ENCODE measurements around the gene SAMD4A.
"Not testable (repeated sequence)": the region's sequence is repeated elsewhere in the genome, so short reads cannot be mapped to it uniquely, and the experiment has no call there.

SAMD4A gene

GRCh38 chr14:54622192-54622958, 55.4 kb downstream of the SAMD4A start:
- no peak overlapping the region for H3K4me3 ChIP-seq (ENCODE audit: insufficient read depth, low read length, poor library complexity, severe bottlenecking)
- TF ChIP-seq CTCF (IDR thresholded peaks at IDR 0.05; ENCODE audit: insufficient read depth, low read length, poor library complexity, severe bottlenecking), result no peak
- no peak for TF ChIP-seq EZH2phosphoT487 (conservative IDR thresholded peaks at IDR 0.05; ENCODE audit: low read length)
- H2AFZ ChIP-seq (ENCODE audit: low read depth, low read length, severe bottlenecking), result no peak overlapping the region
- no peaks in the 10 kb centered on the region for H3K79me2 ChIP-seq (ENCODE audit: insufficient read depth, low read length)
- H3K27ac ChIP-seq (ENCODE audit: low read depth, low read length), result no peak overlapping the region
- H3K9me2 ChIP-seq (replicated peaks; ENCODE audit: insufficient read depth, low read length), result no peaks in the 10 kb centered on the region
- H4K20me1 ChIP-seq (ENCODE audit: low read depth, low read length), result no peaks in the 10 kb centered on the region
- no peak overlapping the region for H3K4me2 ChIP-seq (ENCODE audit: low read depth, low read length, poor library complexity, severe bottlenecking)
- no peaks in the 10 kb centered on the region for H3F3A ChIP-seq (ENCODE audit: insufficient read depth)
- no peaks in the 10 kb centered on the region for H3K27me3 ChIP-seq (ENCODE audit: low read length)
- no peaks in the 10 kb centered on the region for H3K36me3 ChIP-seq (ENCODE audit: low read length)
- H3K9ac ChIP-seq (ENCODE audit: low read length), result no peak overlapping the region
- H3K9me3 ChIP-seq (ENCODE audit: insufficient read depth, low read length), result no peaks in the 10 kb centered on the region

- no peak overlapping the region for H2AFZ ChIP-seq (ENCODE audit: low read depth, low read length, severe bottlenecking)
- no peaks in the 10 kb centered on the region for H4K20me1 ChIP-seq (ENCODE audit: low read depth, low read length)
- no peaks in the 10 kb centered on the region for H3F3A ChIP-seq (ENCODE audit: insufficient read depth)
- no peaks in the 10 kb centered on the region for H3K9me2 ChIP-seq (replicated peaks; ENCODE audit: insufficient read depth, low read length)
- H3K4me2 ChIP-seq (ENCODE audit: low read depth, low read length, poor library complexity, severe bottlenecking), result no peak overlapping the region
- no peaks in the 10 kb centered on the region for H3K36me3 ChIP-seq (ENCODE audit: low read length)
- no peak overlapping the region for H3K9ac ChIP-seq (ENCODE audit: low read length)
- TF ChIP-seq EZH2phosphoT487 (conservative IDR thresholded peaks at IDR 0.05; ENCODE audit: low read length), result no peak
- no peak for TF ChIP-seq CTCF (IDR thresholded peaks at IDR 0.05; ENCODE audit: insufficient read depth, low read length, poor library complexity, severe bottlenecking)
- no peaks in the 10 kb centered on the region for H3K9me3 ChIP-seq (ENCODE audit: insufficient read depth, low read length)
- H3K4me3 ChIP-seq (ENCODE audit: insufficient read depth, low read length, poor library complexity, severe bottlenecking), result no peak overlapping the region
- H3K79me2 ChIP-seq (ENCODE audit: insufficient read depth, low read length), result no peaks in the 10 kb centered on the region
- H3K27me3 ChIP-seq (ENCODE audit: low read length), result no peaks in the 10 kb centered on the region
- H3K27ac ChIP-seq (ENCODE audit: low read depth, low read length), result no peak overlapping the region
Measured at GRCh38 chr14:54623279-54624004, 56.5 kb downstream of the SAMD4A start.

- not testable (repeated sequence) for H3K4me2 ChIP-seq (ENCODE audit: low read depth, low read length, poor library complexity, severe bottlenecking); H3K27me3 ChIP-seq (ENCODE audit: low read length); H3K9me2 ChIP-seq (replicated peaks; ENCODE audit: insufficient read depth, low read length); H3K9me3 ChIP-seq (ENCODE audit: insufficient read depth, low read length); H3K27ac ChIP-seq (ENCODE audit: low read depth, low read length); H3K36me3 ChIP-seq (ENCODE audit: low read length); H3K4me3 ChIP-seq (ENCODE audit: insufficient read depth, low read length, poor library complexity, severe bottlenecking); H2AFZ ChIP-seq (ENCODE audit: low read depth, low read length, severe bottlenecking); H3K79me2 ChIP-seq (ENCODE audit: insufficient read depth, low read length); H4K20me1 ChIP-seq (ENCODE audit: low read depth, low read length); H3F3A ChIP-seq (ENCODE audit: insufficient read depth); H3K9ac ChIP-seq (ENCODE audit: low read length)
Measured at GRCh38 chr14:54624005-54624358, 57.1 kb downstream of the SAMD4A start.

GRCh38 chr14:54625112-54625511, 58.2 kb downstream of the SAMD4A start:
- H3K79me2 ChIP-seq (ENCODE audit: insufficient read depth, low read length), result no peaks in the 10 kb centered on the region
- no peak overlapping the region for H3K4me3 ChIP-seq (ENCODE audit: insufficient read depth, low read length, poor library complexity, severe bottlenecking)
- H3K4me2 ChIP-seq (ENCODE audit: low read depth, low read length, poor library complexity, severe bottlenecking), result no peak overlapping the region

More at GRCh38 chr14:54625112-54625511, 58.2 kb downstream of the SAMD4A start:
- Histone ChIP-seq H3K9me3 (ENCODE audit: insufficient read depth, low read length) (no peaks in the 10 kb centered on the region), H3K9ac (ENCODE audit: low read length) (no peak overlapping the region), H4K20me1 (ENCODE audit: low read depth, low read length) (no peaks in the 10 kb centered on the region), H3K27ac (ENCODE audit: low read depth, low read length) (no peak overlapping the region), H3F3A (ENCODE audit: insufficient read depth) (no peaks in the 10 kb centered on the region), H3K9me2 (replicated peaks; ENCODE audit: insufficient read depth, low read length) (no peaks in the 10 kb centered on the region), H3K36me3 (ENCODE audit: low read length) (no peaks in the 10 kb centered on the region), H3K27me3 (ENCODE audit: low read length) (no peaks in the 10 kb centered on the region), H2AFZ (ENCODE audit: low read depth, low read length, severe bottlenecking) (no peak overlapping the region)
- TF ChIP-seq CTCF (IDR thresholded peaks at IDR 0.05; ENCODE audit: insufficient read depth, low read length, poor library complexity, severe bottlenecking), result no peak
- no peak for TF ChIP-seq EZH2phosphoT487 (conservative IDR thresholded peaks at IDR 0.05; ENCODE audit: low read length)

Data from SU-DHL-6 (cell line).